ENCODE measurements around the gene GPAT3.

The GPAT3 gene

GRCh38 chr4:83646538-83647239 is 110.8 kb downstream of the GPAT3 start:
- DNase-seq = no peak

DNA sequence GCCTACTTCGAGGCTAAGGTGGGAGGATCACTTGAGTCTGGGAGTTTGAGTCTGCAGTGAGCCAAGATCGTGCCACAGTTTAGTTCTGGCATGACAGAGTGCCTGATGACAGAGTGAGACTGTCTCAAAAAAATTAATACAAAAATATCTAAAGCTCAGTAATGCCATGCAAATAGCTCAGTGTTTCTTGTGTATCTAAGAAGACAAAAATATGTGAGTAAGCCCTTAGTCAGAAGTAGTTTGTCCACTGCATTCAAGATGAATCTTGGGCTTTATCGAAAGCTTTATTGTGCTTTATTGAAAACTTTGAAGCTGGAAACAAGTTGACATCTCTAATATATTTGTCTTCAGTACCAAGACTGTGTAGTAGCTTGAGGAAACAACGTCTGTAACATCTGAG is 115.9 kb downstream of the GPAT3 start:
- no peak for DNase-seq
